PFSK-1 (cell line): ENCODE results near the gene NAP1L4.

Experiments used
- FOXP2 ChIP-seq: optimal IDR thresholded peaks from 2 replicates; pipeline ENCODE3; 2011; ENCODE audit warnings: borderline replicate concordance, control low read depth, inconsistent platforms; ENCODE audit not compliant: insufficient read depth; ENCODE audit errors: extremely low read length, extremely low read depth
- POLR2AphosphoS5 ChIP-seq: IDR thresholded peaks from 2 replicates; pipeline ENCODE4 v1.6.1; 2012; ENCODE audit warnings: low read depth, mild to moderate bottlenecking, control low read depth, low read length, moderate library complexity
- SIN3A ChIP-seq: IDR thresholded peaks from 2 replicates; pipeline ENCODE4 v1.6.1; 2012; ENCODE audit warnings: mild to moderate bottlenecking, low read length, moderate library complexity, borderline replicate concordance; ENCODE audit not compliant: insufficient read depth

GRCh38 chr11:3020011-3020410, 27.9 kb upstream of the NAP1L4 start:
- TF ChIP-seq FOXP2 = no peak
- TF ChIP-seq POLR2AphosphoS5 = no peak
- no peak for TF ChIP-seq SIN3A
